K562 (cell line): ENCODE data around the gene CD151. TPM values are rescaled to one million over a fixed set of nuclear protein-coding genes. Genes with fewer than 3 reads are reported as not detected.

Experiments used
- CHD2 ChIP-seq: IDR thresholded peaks from 2 replicates; pipeline ENCODE4 v1.6.1; 2011; ENCODE audit warnings: low read depth, low read length
- E2F4 ChIP-seq: sonication (generic); formaldehyde crosslinking; IDR thresholded peaks from 2 replicates; pipeline ENCODE4 v1.8.0; 2022; ENCODE audit warnings: mild to moderate bottlenecking, low read depth, missing genetic modification reagents
- ETV5 ChIP-seq: sonication (generic); formaldehyde crosslinking; IDR thresholded peaks from 2 replicates; pipeline ENCODE4 v1.4.0; 2020; ENCODE audit warnings: low read depth, mild to moderate bottlenecking, missing genetic modification reagents
- HMGXB4 ChIP-seq: sonication (generic); formaldehyde crosslinking; IDR thresholded peaks from 2 replicates; pipeline ENCODE4 v1.8.1; 2023; ENCODE audit warnings: mild to moderate bottlenecking, missing genetic modification reagents
- JUND ChIP-seq, 2 experiments: IDR thresholded peaks; 2 replicates in 1 of 2; 3 replicates in 1 of 2; pipeline ENCODE4 v1.6.1; 2011; ENCODE audit warnings: borderline replicate concordance in 2 of 2, low read depth in 2 of 2, low read length in 2 of 2, improper control_type of control experiment in 1 of 2, missing biosample characterization in 1 of 2, missing genetic modification characterization in 1 of 2, missing genetic modification reagents in 1 of 2
- KHSRP ChIP-seq: fragments of 450-650 bp; IDR thresholded peaks from 2 replicates; pipeline ENCODE4 v1.6.1; 2017
- MBD2 ChIP-seq: sonication (generic); IDR thresholded peaks from 2 replicates; pipeline ENCODE4 v1.6.1; 2016; ENCODE audit warnings: low read depth, borderline replicate concordance
- MEIS2 ChIP-seq: fragments of 450-650 bp; IDR thresholded peaks from 2 replicates; pipeline ENCODE4 v1.6.1; 2014; ENCODE audit warnings: mild to moderate bottlenecking; ENCODE audit not compliant: partially characterized antibody
- PBX2 ChIP-seq, 2 experiments: IDR thresholded peaks in 1 of 2; conservative IDR thresholded peaks in 1 of 2; 2 replicates each; pipeline ENCODE4 v1.6.1; 2016; ENCODE audit warnings: low read depth in 2 of 2, mild to moderate bottlenecking in 1 of 2, missing compliant biosample characterization in 1 of 2, missing genetic modification characterization in 1 of 2, moderate library complexity in 1 of 2
- PHF8 ChIP-seq: fragments of 200-600 bp; sonication (generic); IDR thresholded peaks from 2 replicates; pipeline ENCODE4 v1.6.1; 2012; ENCODE audit warnings: mixed run types, mild to moderate bottlenecking, inconsistent platforms, low read length, moderate library complexity, borderline replicate concordance
- POLR2A ChIP-seq: fragments of 450-650 bp; conservative IDR thresholded peaks from 2 replicates; pipeline ENCODE4 v1.6.1; 2016
- SP1 ChIP-seq: sonication (generic); formaldehyde crosslinking; IDR thresholded peaks from 2 replicates; pipeline ENCODE4 v1.8.1; 2022; ENCODE audit warnings: mild to moderate bottlenecking, missing genetic modification reagents
- SREBF1 ChIP-seq: fragments of 150-350 bp; IDR thresholded peaks from 2 replicates; pipeline ENCODE4 v1.6.1; 2014; ENCODE audit warnings: antibody characterized with exemption, low read depth, low read length, borderline replicate concordance
- TAF1 ChIP-seq: IDR thresholded peaks from 2 replicates; pipeline ENCODE4 v1.6.1; 2011; ENCODE audit warnings: mild to moderate bottlenecking, low read length, moderate library complexity; ENCODE audit not compliant: insufficient read depth, control insufficient read depth, severe bottlenecking; ENCODE audit errors: extremely low read depth
- TAF15 ChIP-seq: fragments of 200-400 bp; formaldehyde crosslinking; IDR thresholded peaks from 2 replicates; pipeline ENCODE4 v1.6.1; 2017; ENCODE audit warnings: mild to moderate bottlenecking, low read depth, low read length, moderate library complexity
- TAF7 ChIP-seq: fragments of 450-650 bp; IDR thresholded peaks from 2 replicates; pipeline ENCODE4 v1.6.1; 2016; ENCODE audit warnings: missing genetic modification characterization, missing compliant biosample characterization
- TBP ChIP-seq: optimal IDR thresholded peaks from 2 replicates; pipeline ENCODE3; 2011; ENCODE audit warnings: low read depth, low read length, improper control_type of control experiment
- TCF7L2 ChIP-seq: fragments of 150-350 bp; IDR thresholded peaks from 2 replicates; pipeline ENCODE4 v1.6.1; 2016; ENCODE audit warnings: low read depth, mild to moderate bottlenecking, low read length, moderate library complexity
- ZNF316 ChIP-seq: fragments of 450-650 bp; IDR thresholded peaks from 2 replicates; pipeline ENCODE4 v1.6.1; 2016
- polyA plus RNA-seq, 8 experiments: library from polyadenylated mRNA; depleted of rRNA in 4 of 8; stranded (reverse) in 5 of 8; unstranded in 3 of 8; fragments of >200 nt; fragmentation: Nextera tagmentation in 2 of 8; fragmentation: Illumina TruSeq in 1 of 8; extraction: Ambion mirVana in 2 of 8; extraction: Trizol in 1 of 8; gene quantifications; 2 replicates each; pipeline versions ENCODE4 v1.2.1 to v1.2.3, GENCODE V29; 2011 to 2014; ENCODE audit warnings: inconsistent platforms in 1 of 8, missing spikeins in 1 of 8
- total RNA-seq, 7 experiments: library from RNA; depleted of rRNA in 6 of 7; stranded (reverse); fragments of >200 nt in 6 of 7; fragmentation: Illumina TruSeq in 2 of 7; extraction: Trizol in 2 of 7; gene quantifications; 2 replicates each; pipeline versions ENCODE4 v1.2.1 to v1.2.3, GENCODE V29; 2011 to 2021; ENCODE audit warnings: low replicate concordance in 1 of 7
- TF ChIP-seq, protein P1 (sequence below): fragments of 200-800 bp; sonication (Bioruptor generic); IDR thresholded peaks from 2 replicates; pipeline ENCODE4 v1.6.1; 2017; ENCODE audit warnings: missing genetic modification characterization, missing compliant biosample characterization

CD151 gene
- total and polyA plus RNA-seq, 9 of the 15 experiments (the other 6 are each of a cell fraction or from before 2014, with no cell fraction given): 2.3 to 187 (median 140) TPM

- TF ChIP-seq TAF1 (peak; percentile 91), TAF7 (tag) (peak; percentile 53; the same call in 1 of the 2 replicates), HMGXB4 (CRISPR knock-in tag) (peak; percentile 96), TAF15 (no peak), TBP (peak; percentile 97), CHD2 (peak; percentile 13; the same call in 1 of the 2 replicates), TCF7L2 (peak; percentile 89), MBD2 (peak; percentile 73; the same call in 1 of the 2 replicates), SREBF1 (0 out of 2 replicates have a peak, but pooled peaks have one; percentile 58), PBX2 (CRISPR knock-in tag; IDR thresholded peaks at IDR 0.05; ENCODE audit: low read depth) (peak; percentile 90), PBX2 (tag; conservative IDR thresholded peaks at IDR 0.05; ENCODE audit: low read depth) (no peak), ZNF316 (no peak), KHSRP (no peak), MEIS2 (peak; percentile 88), ETV5 (CRISPR knock-in tag) (0 out of 2 replicates have a peak, but pooled peaks have one; percentile 39), SP1 (peak; percentile 61; the same call in 1 of the 2 replicates), JUND (IDR thresholded peaks at IDR 0.05; ENCODE audit: borderline replicate concordance, low read depth, low read length) (peak; percentile 90), JUND (tag; IDR thresholded peaks at IDR 0.05; ENCODE audit: borderline replicate concordance, low read depth, low read length) (no peak; the same call in 2 of the 3 replicates), PHF8 (peak; percentile 87; the same call in 1 of the 2 replicates), E2F4 (CRISPR knock-in tag) (peak; percentile 43; the same call in 1 of the 2 replicates), POLR2A (peak; percentile 95)
- TF ChIP-seq, protein P1, sequence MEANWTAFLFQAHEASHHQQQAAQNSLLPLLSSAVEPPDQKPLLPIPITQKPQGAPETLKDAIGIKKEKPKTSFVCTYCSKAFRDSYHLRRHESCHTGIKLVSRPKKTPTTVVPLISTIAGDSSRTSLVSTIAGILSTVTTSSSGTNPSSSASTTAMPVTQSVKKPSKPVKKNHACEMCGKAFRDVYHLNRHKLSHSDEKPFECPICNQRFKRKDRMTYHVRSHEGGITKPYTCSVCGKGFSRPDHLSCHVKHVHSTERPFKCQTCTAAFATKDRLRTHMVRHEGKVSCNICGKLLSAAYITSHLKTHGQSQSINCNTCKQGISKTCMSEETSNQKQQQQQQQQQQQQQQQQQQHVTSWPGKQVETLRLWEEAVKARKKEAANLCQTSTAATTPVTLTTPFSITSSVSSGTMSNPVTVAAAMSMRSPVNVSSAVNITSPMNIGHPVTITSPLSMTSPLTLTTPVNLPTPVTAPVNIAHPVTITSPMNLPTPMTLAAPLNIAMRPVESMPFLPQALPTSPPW (CRISPR knock-in tag): peak; percentile 84
Observed at GRCh38 chr11:842370-843002, 9.7 kb downstream of the CD151 start, which contains the start of the genes POLR2L and TSPAN4 (continued).
